ENCODE measurements around the gene EPHA5. TPM values are rescaled to one million over a fixed set of nuclear protein-coding genes. Genes with fewer than 3 reads are reported as not detected.

Gene EPHA5
- total RNA-seq, 1 donor from 2014 or later = 0.86 TPM

- TF ChIP-seq CTCF (conservative IDR thresholded peaks at IDR 0.05; ENCODE audit: low read depth, low read length) = no peak
- H3K4me3 ChIP-seq (ENCODE audit: low read depth, low read length) = no peak overlapping the region
- no peak for DNase-seq (ENCODE audit: low read depth)
Observed at GRCh38 chr4:65302145-65302544, 368.1 kb downstream of the EPHA5 start.

- DNase-seq (ENCODE audit: low read depth) = no peak
- TF ChIP-seq CTCF (conservative IDR thresholded peaks at IDR 0.05; ENCODE audit: low read depth, low read length) = no peak
Observed at GRCh38 chr4:65296246-65296645, 374.0 kb downstream of the EPHA5 start.

GRCh38 chr4:65287071-65287470, 383.2 kb downstream of the EPHA5 start:
- DNase-seq (ENCODE audit: low read depth) = no peak
- TF ChIP-seq CTCF (conservative IDR thresholded peaks at IDR 0.05; ENCODE audit: low read depth, low read length) = no peak
- no peak overlapping the region for H3K4me3 ChIP-seq (ENCODE audit: low read depth, low read length)

More at GRCh38 chr4:65296246-65296645, 374.0 kb downstream of the EPHA5 start:
- H3K4me3 ChIP-seq (ENCODE audit: low read depth, low read length) = no peak overlapping the region
